ENCODE data around the gene SDE2.

DNA sequence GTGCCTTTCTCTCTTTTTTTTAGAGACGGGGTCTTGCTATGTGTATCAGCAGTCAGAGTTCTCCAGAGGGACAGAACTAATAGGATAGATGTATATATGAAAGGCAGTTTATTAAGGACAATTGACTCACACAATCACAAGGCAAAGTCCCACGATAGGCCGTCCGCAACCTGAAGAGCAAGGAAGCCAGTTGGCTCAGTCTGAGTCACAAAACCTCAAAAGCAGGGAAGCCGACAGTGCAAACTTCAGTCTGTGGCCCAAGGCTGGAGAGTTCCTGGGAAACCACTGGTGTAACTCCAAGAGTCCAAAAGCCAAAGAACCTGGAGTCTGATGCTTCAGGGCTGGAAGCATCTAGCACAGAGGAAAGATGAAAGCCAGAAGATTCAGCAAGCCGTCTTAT lies 47.1 kb upstream of the SDE2 start:
- TF ChIP-seq POLR2A (IDR thresholded peaks at IDR 0.05; ENCODE audit: low read depth, low read length) (no peak), POLR2AphosphoS5 (IDR thresholded peaks at IDR 0.05; ENCODE audit: low read depth, low read length) (no peak)

Data from GM12892 (cell line).